Tibial nerve (tissue), 4 donors: ENCODE results near the gene PCP2. TPM values are rescaled to one million over a fixed set of nuclear protein-coding genes. Genes with fewer than 3 reads are reported as not detected.

Experiments used
- DNase-seq, 2 donors: peaks; one replicate each; pipeline ENCODE4 v3.0.0-alpha.2; 2019; ENCODE audit warnings: low spot score in 2 of 2
- H3K27ac ChIP-seq, 4 donors: fragments of 200-600 bp; sonication (generic) in 3 of 4; one replicate each; pipeline ENCODE4 v1.5.1; 2017 to 2019; ENCODE audit warnings: mild to moderate bottlenecking in 1 of 4
- H3K27me3 ChIP-seq, 2 donors: fragments of 200-600 bp; sonication (generic) in 1 of 2; one replicate each; pipeline versions ENCODE4 v1.5.1 to v1.6.0; 2017 to 2019
- H3K36me3 ChIP-seq, 3 donors: fragments of 200-600 bp; sonication (generic); one replicate each; pipeline ENCODE4 v1.5.1; 2018 to 2019
- H3K4me1 ChIP-seq, 4 donors: fragments of 200-600 bp; sonication (generic) in 3 of 4; one replicate each; pipeline ENCODE4 v1.5.1; 2017 to 2019
- H3K4me3 ChIP-seq, 4 donors: fragments of 200-600 bp; sonication (generic) in 3 of 4; one replicate each; pipeline ENCODE4 v1.5.1; 2017 to 2019; ENCODE audit warnings: mild to moderate bottlenecking in 1 of 4, moderate library complexity in 1 of 4
- H3K9me3 ChIP-seq, 4 donors: fragments of 200-600 bp; sonication (generic) in 3 of 4; one replicate each; pipeline ENCODE4 v1.5.1; 2017 to 2019
- CTCF ChIP-seq, 5 experiments: fragments of 200-600 bp in 3 of 5; fragments of 450-650 bp in 2 of 5; sonication (generic) in 3 of 5; IDR thresholded peaks; one replicate each; pipeline ENCODE4 v1.5.1; 2016 to 2019; ENCODE audit warnings: antibody characterized with exemption in 5 of 5, mild to moderate bottlenecking in 3 of 5, moderate library complexity in 2 of 5
- EP300 ChIP-seq, 2 donors: sonication (generic); formaldehyde crosslinking; IDR thresholded peaks; one replicate each; pipeline ENCODE4 v1.6.1; 2017; ENCODE audit warnings: antibody characterized with exemption in 2 of 2, mild to moderate bottlenecking in 1 of 2
- POLR2A ChIP-seq, 2 donors: fragments of 450-650 bp; IDR thresholded peaks; one replicate each; pipeline ENCODE4 v1.6.1; 2017; ENCODE audit warnings: antibody characterized with exemption in 2 of 2, mild to moderate bottlenecking in 2 of 2, moderate library complexity in 2 of 2
- WGBS, 2 donors: methylation state at CpG; one replicate each; pipeline ENCODE4 v1.1.5; 2018; 5-methylcytosine and 5-hydroxymethylcytosine counted together
- total RNA-seq, 4 donors: library from RNA; depleted of rRNA; stranded (reverse); fragments of >200 nt; gene quantifications; one replicate each; pipeline ENCODE4 v1.1.0, GENCODE V29; 2016

Gene PCP2
- total RNA-seq, 4 donors from 2014 or later: not detected

DNA sequence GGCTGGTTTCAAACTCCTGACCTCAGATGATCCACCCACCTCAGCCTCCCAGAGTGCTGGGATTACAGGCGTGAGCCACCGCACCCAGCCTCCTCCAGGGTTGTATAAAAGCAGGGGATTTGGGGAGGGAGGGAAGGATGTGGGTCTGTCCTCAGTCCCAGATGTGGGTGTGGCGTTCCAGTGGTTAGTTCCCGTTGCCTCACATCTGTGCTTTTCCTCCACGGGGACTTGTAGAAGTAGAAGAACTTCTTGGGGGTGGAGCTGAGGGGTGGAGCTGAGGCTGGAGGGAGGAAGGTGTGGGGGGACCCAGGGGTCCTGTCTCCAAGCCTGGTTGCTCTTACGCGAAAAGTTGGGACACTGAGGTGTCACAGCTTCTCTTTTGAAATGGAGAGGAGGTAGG, 42.9 kb upstream of the PCP2 start:
- Histone ChIP-seq H3K36me3 (no peaks in the 10 kb centered on the region), H3K27me3 (peaks cover 0 to 48% of the 10 kb centered on the region in 2 donors), H3K9me3 (no peaks in the 10 kb centered on the region), H3K4me3 (no peak overlapping the region), H3K27ac (no peak overlapping the region), H3K4me1 (peaks cover 0 to 12% (median 6%) of the 10 kb centered on the region in 4 donors)
- TF ChIP-seq POLR2A (IDR thresholded peaks at IDR 0.05) (no peak), CTCF (IDR thresholded peaks at IDR 0.05) (no peak), EP300 (IDR thresholded peaks at IDR 0.05) (no peak)
- DNase-seq: no peak
- WGBS, 2 donors: 32 to 40% methylated on average over 7 of the region's 7 CpGs

DNA sequence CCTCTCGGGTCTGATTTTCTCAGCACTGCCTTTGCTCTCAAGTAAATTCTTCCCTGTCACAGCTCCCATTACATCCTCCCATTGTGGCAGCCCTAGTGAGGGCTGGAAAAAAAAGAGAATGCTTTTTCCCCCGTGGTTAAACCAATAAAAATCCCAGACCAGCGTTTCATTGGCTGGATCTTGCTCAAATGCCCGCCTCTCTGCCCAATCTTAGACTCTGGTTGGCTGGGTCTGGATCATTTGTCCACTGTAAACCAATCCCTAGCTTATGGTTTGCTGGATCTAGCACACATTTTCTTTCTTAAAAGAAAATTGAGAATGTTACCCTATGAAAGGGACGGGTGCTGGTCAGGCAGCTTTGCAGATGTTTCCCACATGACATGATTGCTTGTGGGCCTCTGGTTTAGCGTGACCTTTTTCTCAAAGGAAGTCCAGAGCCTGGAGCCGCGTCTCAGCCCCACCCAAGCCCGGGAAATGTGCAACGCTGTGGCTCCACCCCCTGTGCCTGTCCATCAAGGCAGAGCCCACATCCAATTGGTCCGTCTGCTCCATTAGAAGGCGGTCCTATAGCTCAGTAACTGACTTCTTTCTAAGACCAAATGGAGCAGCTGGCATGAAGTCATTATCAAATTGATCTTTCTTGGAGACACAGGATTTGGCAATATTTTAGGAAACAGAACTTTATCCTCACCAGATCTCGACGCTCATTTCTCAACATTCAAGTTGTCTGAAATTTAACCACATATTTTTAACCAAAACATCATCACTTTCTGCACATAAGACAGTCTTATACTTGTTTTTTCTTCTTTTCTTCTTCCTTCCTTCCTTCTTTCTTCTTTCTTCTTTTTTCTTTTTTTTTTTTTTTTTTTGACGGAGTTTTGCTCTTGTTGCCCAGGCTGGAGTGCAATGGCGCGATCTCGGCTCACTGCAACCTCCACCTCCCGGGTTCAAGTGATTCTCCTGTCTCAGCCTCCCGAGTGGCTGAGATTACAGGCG, 40.8 kb upstream of the PCP2 start:
- no peak for TF ChIP-seq EP300 (IDR thresholded peaks at IDR 0.05)
- TF ChIP-seq POLR2A (IDR thresholded peaks at IDR 0.05): no peak
- TF ChIP-seq CTCF (IDR thresholded peaks at IDR 0.05): no peak
- Histone ChIP-seq H3K36me3 (no peaks in the 10 kb centered on the region), H3K27ac (no peak overlapping the region), H3K4me1 (peaks cover 0 to 11% (median 0%) of the 10 kb centered on the region in 4 donors), H3K9me3 (no peaks in the 10 kb centered on the region), H3K27me3 (peaks cover 0 to 57% of the 10 kb centered on the region in 2 donors), H3K4me3 (no peak overlapping the region)
- 56 to 57% methylated on average over 21 of the region's 21 CpGs for WGBS, 2 donors
- DNase-seq: peak in 1 of 2 donors; percentile 50

GRCh38 chr19:7672522-7672921, 39.0 kb upstream of the PCP2 start:
- Histone ChIP-seq H3K4me1 (peaks cover 0 to 11% (median 0%) of the 10 kb centered on the region in 4 donors), H3K36me3 (no peaks in the 10 kb centered on the region), H3K9me3 (no peaks in the 10 kb centered on the region), H3K4me3 (no peak overlapping the region), H3K27me3 (peaks cover 0 to 53% of the 10 kb centered on the region in 2 donors), H3K27ac (no peak overlapping the region)
- TF ChIP-seq POLR2A (IDR thresholded peaks at IDR 0.05) (no peak), EP300 (IDR thresholded peaks at IDR 0.05) (no peak), CTCF (IDR thresholded peaks at IDR 0.05) (no peak)
- DNase-seq: no peak
- 45 to 57% methylated on average over 9 of the region's 9 CpGs for WGBS, 2 donors

- DNase-seq: no peak
- WGBS, 2 donors: 19 to 27% methylated on average over 8 to 9 of the region's 9 CpGs
- Histone ChIP-seq H3K4me3 (no peak overlapping the region), H3K27me3 (peaks cover 0 to 40% of the 10 kb centered on the region in 2 donors), H3K9me3 (no peaks in the 10 kb centered on the region), H3K4me1 (peaks cover 0 to 11% (median 0%) of the 10 kb centered on the region in 4 donors), H3K36me3 (no peaks in the 10 kb centered on the region), H3K27ac (no peak overlapping the region)
- no peak for TF ChIP-seq POLR2A (IDR thresholded peaks at IDR 0.05)
- no peak for TF ChIP-seq CTCF (IDR thresholded peaks at IDR 0.05)
- no peak for TF ChIP-seq EP300 (IDR thresholded peaks at IDR 0.05)
Measured at GRCh38 chr19:7670790-7671189, 37.3 kb upstream of the PCP2 start.

GRCh38 chr19:7670150-7670783, 36.7 kb upstream of the PCP2 start:
- 0% methylated on average over 34 to 39 of the region's 43 CpGs for WGBS, 2 donors
- no peak for DNase-seq
- H3K4me1 ChIP-seq: peaks cover 0 to 11% (median 0%) of the 10 kb centered on the region in 4 donors
- H3K4me3 ChIP-seq: no peak overlapping the region
- no peaks in the 10 kb centered on the region for H3K36me3 ChIP-seq
- no peak overlapping the region for H3K27ac ChIP-seq
- H3K27me3 ChIP-seq: peaks cover 0 to 40% of the 10 kb centered on the region in 2 donors
- TF ChIP-seq POLR2A (IDR thresholded peaks at IDR 0.05): no peak
- TF ChIP-seq EP300 (IDR thresholded peaks at IDR 0.05): no peak
- TF ChIP-seq CTCF (IDR thresholded peaks at IDR 0.05): no peak
- H3K9me3 ChIP-seq: no peaks in the 10 kb centered on the region
